Stimulated activated CD4-positive, alpha-beta T cell treated with anti-CD3 and anti-CD28 coated beads, Interleukin-1b, Interleukin-23, amount 100 ng/mL, for 48 hours (primary cell): ENCODE data around the gene KSR2.

Experiments
- DNase-seq: peaks from one replicate; pipeline ENCODE4 v3.0.0-alpha.2; 2020

Gene KSR2

GRCh38 chr12:117968826-117969659 lies at the start of gene KSR2:
KSR2 (minus strand) TSS chr12:117968990; CDS start chr12:117968255, 735 bp downstream.
- peak; percentile 66 for DNase-seq

GRCh38 chr12:118017926-118018325 lies 49.1 kb upstream of the KSR2 start:
- no peak for DNase-seq

GRCh38 chr12:118016424-118017264 lies 47.9 kb upstream of the KSR2 start, which contains the start of gene RFC5:
RFC5 (plus strand) TSS chr12:118016703; CDS start chr12:118016828, 125 bp downstream.
- DNase-seq, result peak; percentile 97

- no peak for DNase-seq
Measured at GRCh38 chr12:118015944-118016343, 47.2 kb upstream of the KSR2 start.

- no peak for DNase-seq
Measured at GRCh38 chr12:118015306-118015705, 46.5 kb upstream of the KSR2 start.

- no peak for DNase-seq
Measured at GRCh38 chr12:118013283-118013682, 44.5 kb upstream of the KSR2 start.

- no peak for DNase-seq
Measured at GRCh38 chr12:118011961-118012360, 43.2 kb upstream of the KSR2 start.

GRCh38 chr12:118011377-118011776 lies 42.6 kb upstream of the KSR2 start:
- DNase-seq, result no peak

GRCh38 chr12:118010903-118011302 lies 42.1 kb upstream of the KSR2 start:
- DNase-seq, result no peak

GRCh38 chr12:117999806-118000205 lies 31.0 kb upstream of the KSR2 start:
- peak; percentile 12 for DNase-seq

GRCh38 chr12:117998719-117999118 lies 29.9 kb upstream of the KSR2 start:
- no peak for DNase-seq

GRCh38 chr12:117994551-117995438 lies 26.0 kb upstream of the KSR2 start:
- no peak for DNase-seq

GRCh38 chr12:117986705-117987469 lies 18.1 kb upstream of the KSR2 start:
- DNase-seq, result no peak

GRCh38 chr12:117985182-117985581 lies 16.4 kb upstream of the KSR2 start:
- no peak for DNase-seq

GRCh38 chr12:117981267-117981666 lies 12.5 kb upstream of the KSR2 start:
- no peak for DNase-seq

GRCh38 chr12:117980616-117981015 lies 11.8 kb upstream of the KSR2 start:
- no peak for DNase-seq

GRCh38 chr12:117977373-117977772 lies 8.6 kb upstream of the KSR2 start:
- DNase-seq, result no peak

- no peak for DNase-seq
Measured at GRCh38 chr12:117975006-117975405, 6.2 kb upstream of the KSR2 start.

- no peak for DNase-seq
Measured at GRCh38 chr12:117972301-117972700, 3.5 kb upstream of the KSR2 start.

- no peak for DNase-seq
Measured at GRCh38 chr12:117970334-117970733, 1.5 kb upstream of the KSR2 start.

GRCh38 chr12:117968151-117968789 lies 520 bp downstream of the KSR2 start:
- DNase-seq, result no peak
